ENCODE measurements around the gene LAMA1.

Gene LAMA1

GRCh38 chr18:6962571-6963451 lies 154.8 kb downstream of the LAMA1 start:
- no peak for TF ChIP-seq CTCF (IDR thresholded peaks at IDR 0.05)

- TF ChIP-seq CTCF (IDR thresholded peaks at IDR 0.05): no peak
Measured at GRCh38 chr18:6961331-6961730, 156.3 kb downstream of the LAMA1 start.

- no peak for TF ChIP-seq CTCF (IDR thresholded peaks at IDR 0.05)
Measured at GRCh38 chr18:6960656-6961055, 156.9 kb downstream of the LAMA1 start.

- TF ChIP-seq CTCF (IDR thresholded peaks at IDR 0.05): no peak
Measured at GRCh38 chr18:6960124-6960523, 157.5 kb downstream of the LAMA1 start.

- no peak for TF ChIP-seq CTCF (IDR thresholded peaks at IDR 0.05)
Measured at GRCh38 chr18:6959110-6959509, 158.5 kb downstream of the LAMA1 start.

- TF ChIP-seq CTCF (IDR thresholded peaks at IDR 0.05): no peak
Measured at GRCh38 chr18:6956999-6957398, 160.6 kb downstream of the LAMA1 start.

GRCh38 chr18:6956495-6956894 lies 161.1 kb downstream of the LAMA1 start:
- TF ChIP-seq CTCF (IDR thresholded peaks at IDR 0.05): no peak
